Right atrium auricular region (tissue), 2 donors: ENCODE measurements around the gene ACVRL1. TPM values are rescaled to one million over a fixed set of nuclear protein-coding genes. Genes with fewer than 3 reads are reported as not detected.

Experiments used
- DNase-seq: peaks from one replicate; pipeline ENCODE4 v3.0.0-alpha.2; 2019; ENCODE audit warnings: low spot score
- H3K27ac ChIP-seq, 2 donors: fragments of 200-600 bp; sonication (generic); 1 replicate in 1 of 2; 2 replicates in 1 of 2; pipeline ENCODE4 v1.5.1; 2016 to 2019
- H3K27me3 ChIP-seq, 2 donors: fragments of 200-600 bp; sonication (generic); one replicate each; pipeline versions ENCODE4 v1.5.1 to v1.6.0; 2017 to 2019
- H3K36me3 ChIP-seq: fragments of 200-600 bp; sonication (generic); one replicate; pipeline ENCODE4 v1.5.1; 2016
- H3K4me1 ChIP-seq, 2 donors: fragments of 200-600 bp; sonication (generic); one replicate each; pipeline versions ENCODE4 v1.5.1 to v1.6.0; 2017 to 2019
- H3K4me3 ChIP-seq, 2 donors: fragments of 200-600 bp; sonication (generic); 1 replicate in 1 of 2; 2 replicates in 1 of 2; pipeline ENCODE4 v1.5.1; 2017 to 2019; ENCODE audit warnings: mild to moderate bottlenecking in 1 of 2, moderate library complexity in 1 of 2
- H3K9me3 ChIP-seq, 2 donors: fragments of 200-600 bp; sonication (generic); one replicate each; pipeline ENCODE4 v1.5.1; 2019
- total RNA-seq, 2 donors: library from RNA; depleted of rRNA; stranded (reverse); fragments of >200 nt; gene quantifications; one replicate each; pipeline ENCODE4 v1.1.0, GENCODE V29; 2016
- TF ChIP-seq, protein P1 (sequence below), 2 donors: fragments of 200-600 bp; sonication (generic); IDR thresholded peaks; one replicate each; pipeline ENCODE4 v1.5.1; 2019; ENCODE audit warnings: antibody characterized with exemption in 2 of 2

ACVRL1 gene
- total RNA-seq, 2 donors from 2014 or later: 48.1 to 57.5 TPM

DNA sequence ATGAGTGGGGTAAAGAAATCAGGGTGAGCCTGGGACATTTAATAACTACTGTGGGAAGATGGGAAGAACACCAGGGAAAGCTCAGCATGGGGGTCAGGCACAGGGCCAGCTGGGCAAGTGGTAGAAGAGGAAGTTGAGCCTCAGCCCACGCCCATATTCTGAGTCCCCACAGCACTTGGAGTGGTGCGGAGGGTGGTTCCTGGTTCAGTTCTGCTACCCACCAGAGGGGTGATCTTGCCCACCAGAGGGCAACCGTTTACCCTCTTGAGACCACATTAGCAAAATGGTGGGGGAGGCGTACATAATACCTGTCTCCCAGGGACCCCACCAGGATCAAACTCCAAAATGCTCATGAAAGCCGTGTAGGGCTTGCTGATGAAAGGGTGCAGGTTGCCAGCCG is 36.2 kb upstream of the ACVRL1 start:
- Histone ChIP-seq H3K27me3 (peaks cover 4 to 6% of the 10 kb centered on the region in 2 donors), H3K4me3 (no peak overlapping the region), H3K4me1 (peaks cover 0 to 19% of the 10 kb centered on the region in 2 donors), H3K27ac (no peak overlapping the region), H3K9me3 (no peaks in the 10 kb centered on the region), H3K36me3 (no peaks in the 10 kb centered on the region)
- TF ChIP-seq, protein P1, sequence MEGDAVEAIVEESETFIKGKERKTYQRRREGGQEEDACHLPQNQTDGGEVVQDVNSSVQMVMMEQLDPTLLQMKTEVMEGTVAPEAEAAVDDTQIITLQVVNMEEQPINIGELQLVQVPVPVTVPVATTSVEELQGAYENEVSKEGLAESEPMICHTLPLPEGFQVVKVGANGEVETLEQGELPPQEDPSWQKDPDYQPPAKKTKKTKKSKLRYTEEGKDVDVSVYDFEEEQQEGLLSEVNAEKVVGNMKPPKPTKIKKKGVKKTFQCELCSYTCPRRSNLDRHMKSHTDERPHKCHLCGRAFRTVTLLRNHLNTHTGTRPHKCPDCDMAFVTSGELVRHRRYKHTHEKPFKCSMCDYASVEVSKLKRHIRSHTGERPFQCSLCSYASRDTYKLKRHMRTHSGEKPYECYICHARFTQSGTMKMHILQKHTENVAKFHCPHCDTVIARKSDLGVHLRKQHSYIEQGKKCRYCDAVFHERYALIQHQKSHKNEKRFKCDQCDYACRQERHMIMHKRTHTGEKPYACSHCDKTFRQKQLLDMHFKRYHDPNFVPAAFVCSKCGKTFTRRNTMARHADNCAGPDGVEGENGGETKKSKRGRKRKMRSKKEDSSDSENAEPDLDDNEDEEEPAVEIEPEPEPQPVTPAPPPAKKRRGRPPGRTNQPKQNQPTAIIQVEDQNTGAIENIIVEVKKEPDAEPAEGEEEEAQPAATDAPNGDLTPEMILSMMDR (IDR thresholded peaks at IDR 0.05): no peak
- no peak for DNase-seq

DNA sequence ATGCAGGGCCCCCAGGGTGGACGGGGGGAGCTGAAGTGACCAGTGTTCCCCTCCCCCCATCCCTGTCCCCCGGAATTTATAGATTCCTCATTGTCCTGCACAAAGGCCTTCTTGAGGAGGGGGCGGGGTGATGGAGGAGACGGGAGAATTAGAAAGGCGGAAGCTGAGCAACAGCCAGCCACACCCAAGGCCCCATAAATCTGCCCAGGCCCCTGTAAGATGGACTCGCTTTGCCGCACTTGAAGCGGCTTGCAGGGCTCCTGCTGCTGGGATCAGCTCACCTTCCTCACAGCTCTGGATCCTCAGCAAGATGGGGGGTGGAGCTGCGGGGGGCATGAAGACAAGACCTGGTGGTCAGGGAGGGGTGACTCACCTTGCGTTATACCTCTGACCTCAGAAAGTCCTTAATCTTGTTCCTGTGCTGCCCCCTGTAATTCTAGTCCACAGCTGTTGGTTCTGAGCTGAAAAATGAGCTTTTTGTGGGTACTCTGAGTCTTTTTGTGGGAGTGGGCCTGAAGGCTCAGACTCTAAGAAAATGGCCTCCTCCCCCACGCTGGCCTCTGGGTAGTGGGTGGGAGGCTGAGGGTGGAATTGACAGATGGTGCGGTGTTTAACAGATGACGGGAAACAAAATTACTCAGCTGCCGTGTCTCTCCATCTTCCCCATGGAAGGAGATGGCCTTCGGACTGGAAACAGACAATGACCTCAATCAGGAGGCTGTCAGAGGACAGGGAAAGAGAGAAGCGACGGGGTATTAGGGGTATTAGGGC is 35.2 kb upstream of the ACVRL1 start:
- TF ChIP-seq, protein P1 (IDR thresholded peaks at IDR 0.05): no peak

DNA sequence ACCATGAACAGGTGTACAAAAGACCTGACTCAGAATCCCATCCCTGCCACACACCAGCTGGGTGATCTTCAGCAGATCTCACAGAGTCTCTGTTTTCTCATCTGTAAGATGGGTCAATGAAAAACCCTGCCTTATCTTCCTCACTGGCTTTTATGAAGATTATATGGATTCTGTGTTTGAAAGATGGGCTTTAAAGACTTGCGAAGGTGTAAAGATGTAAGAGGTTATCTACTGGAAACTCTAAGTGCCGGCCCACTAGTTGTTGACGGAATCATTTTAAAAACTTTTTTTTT is 34.7 kb upstream of the ACVRL1 start:
- H3K4me1 ChIP-seq: peaks cover 0 to 19% of the 10 kb centered on the region in 2 donors
- H3K4me3 ChIP-seq: no peak overlapping the region
- peaks cover 4 to 6% of the 10 kb centered on the region in 2 donors for H3K27me3 ChIP-seq
- no peaks in the 10 kb centered on the region for H3K9me3 ChIP-seq
- no peak overlapping the region for H3K27ac ChIP-seq
- TF ChIP-seq, protein P1 (IDR thresholded peaks at IDR 0.05): no peak
- no peak for DNase-seq
- no peaks in the 10 kb centered on the region for H3K36me3 ChIP-seq

More for the DNA sequence above, 35.2 kb upstream of the ACVRL1 start:
- Histone ChIP-seq H3K4me3 (no peak overlapping the region), H3K9me3 (no peaks in the 10 kb centered on the region), H3K27me3 (peaks cover 4 to 6% of the 10 kb centered on the region in 2 donors), H3K36me3 (no peaks in the 10 kb centered on the region), H3K4me1 (peaks cover 0 to 19% of the 10 kb centered on the region in 2 donors), H3K27ac (no peak overlapping the region)
- no peak for DNase-seq

DNA sequence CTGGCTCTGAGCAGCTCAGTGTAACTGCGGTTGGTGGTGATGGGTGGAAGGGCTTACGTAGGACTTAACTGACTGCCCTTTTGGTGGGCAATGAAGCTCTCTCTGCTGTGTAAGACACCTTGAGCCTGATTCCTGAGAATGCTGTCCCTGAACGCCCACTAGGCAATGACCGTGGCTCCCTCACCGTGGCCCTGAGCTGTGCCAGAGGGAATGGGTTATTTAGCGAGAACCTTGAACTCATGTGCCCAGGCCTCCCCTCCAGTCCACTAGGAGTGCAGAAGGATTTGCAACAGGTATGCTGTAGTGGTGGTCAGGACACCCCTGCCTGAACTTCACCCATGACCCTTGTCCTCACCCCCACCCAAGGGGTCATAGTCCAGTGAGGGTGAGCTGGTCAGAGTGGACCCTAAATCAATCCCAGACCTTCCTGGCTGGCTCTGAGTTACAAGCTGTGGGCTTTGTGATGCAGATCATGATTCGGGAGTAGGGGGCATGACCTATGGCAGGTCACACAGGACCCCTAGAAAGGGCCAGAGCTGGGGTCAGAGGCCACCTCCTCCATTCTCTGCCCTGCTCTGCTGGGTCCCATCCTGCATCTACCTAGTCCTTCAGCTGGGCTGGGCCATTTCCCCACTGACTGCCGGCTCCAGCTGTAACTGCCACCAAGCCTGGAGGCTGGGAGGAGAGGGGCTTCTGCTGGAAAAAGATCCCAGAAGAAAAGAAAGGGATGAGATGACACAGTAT is 33.9 kb upstream of the ACVRL1 start:
- peaks cover 4 to 6% of the 10 kb centered on the region in 2 donors for H3K27me3 ChIP-seq
- H3K36me3 ChIP-seq: no peaks in the 10 kb centered on the region
- no peak overlapping the region for H3K27ac ChIP-seq
- DNase-seq: no peak
- H3K4me1 ChIP-seq: peaks cover 0 to 18% of the 10 kb centered on the region in 2 donors
- no peak overlapping the region for H3K4me3 ChIP-seq
- no peaks in the 10 kb centered on the region for H3K9me3 ChIP-seq
- TF ChIP-seq, protein P1 (IDR thresholded peaks at IDR 0.05): no peak

DNA sequence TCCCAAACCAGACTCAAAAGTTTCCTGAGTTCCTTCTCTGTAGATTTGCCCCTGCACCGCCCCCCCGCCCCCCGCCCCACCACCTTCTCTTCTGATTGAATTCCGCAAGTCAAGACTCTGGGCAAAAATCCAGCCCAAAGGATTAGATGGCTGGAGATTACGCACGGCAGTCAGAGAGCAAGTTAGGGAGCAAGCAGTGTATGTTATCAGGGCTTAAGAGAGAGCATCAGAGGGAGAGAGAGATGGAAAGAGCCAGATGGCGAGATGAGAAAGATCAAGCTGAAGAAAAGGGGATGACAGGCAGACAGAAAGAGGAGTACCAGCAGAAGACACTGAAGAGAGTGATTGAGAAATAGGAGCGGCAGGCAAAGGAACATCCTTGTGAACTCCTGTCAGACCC is 33.3 kb upstream of the ACVRL1 start:
- no peak for DNase-seq
- H3K27ac ChIP-seq: no peak overlapping the region
- TF ChIP-seq, protein P1 (IDR thresholded peaks at IDR 0.05): no peak
- no peaks in the 10 kb centered on the region for H3K36me3 ChIP-seq
- H3K4me1 ChIP-seq: peaks cover 0 to 12% of the 10 kb centered on the region in 2 donors
- no peak overlapping the region for H3K4me3 ChIP-seq
- H3K27me3 ChIP-seq: peaks cover 2 to 5% of the 10 kb centered on the region in 2 donors
- H3K9me3 ChIP-seq: no peaks in the 10 kb centered on the region
